Endodermal cell (in vitro differentiated cells): ENCODE results near the gene NTN5. TPM values are rescaled to one million over a fixed set of nuclear protein-coding genes. Genes with fewer than 3 reads are reported as not detected.

Experiments
- DNase-seq: peaks from one replicate; pipeline ENCODE4 v3.0.0-alpha.2; 2017
- H3K27ac ChIP-seq: 2 replicates; pipeline ENCODE4 v1.5.1; 2013; ENCODE audit warnings: mild to moderate bottlenecking, low read depth, low read length, moderate library complexity
- H3K27me3 ChIP-seq: 2 replicates; pipeline ENCODE4 v1.6.1; 2013; ENCODE audit warnings: mild to moderate bottlenecking, low read length, moderate library complexity; ENCODE audit not compliant: insufficient read depth, control insufficient read depth, poor library complexity, severe bottlenecking
- H3K36me3 ChIP-seq: 2 replicates; pipeline ENCODE4 v1.7.0; 2013; ENCODE audit warnings: mild to moderate bottlenecking, low read length, moderate library complexity; ENCODE audit not compliant: control insufficient read depth, insufficient read depth
- H3K4me1 ChIP-seq: one replicate; pipeline ENCODE4 v1.7.0; 2013; ENCODE audit warnings: low read length; ENCODE audit not compliant: control insufficient read depth, insufficient read depth
- H3K4me3 ChIP-seq: 2 replicates; pipeline ENCODE4 v1.5.1; 2013; ENCODE audit warnings: mild to moderate bottlenecking, low read length, moderate library complexity
- H3K9ac ChIP-seq: 2 replicates; pipeline ENCODE4 v1.6.1; 2013; ENCODE audit warnings: mild to moderate bottlenecking, low read length, moderate library complexity; ENCODE audit not compliant: poor library complexity, severe bottlenecking; ENCODE audit errors: extremely low read depth
- H3K9me3 ChIP-seq: 2 replicates; pipeline ENCODE4 v1.6.1; 2013; ENCODE audit warnings: mild to moderate bottlenecking, low read length, moderate library complexity; ENCODE audit not compliant: control insufficient read depth
- H3K27ac Mint-ChIP-seq: 2 replicates; pipeline ENCODE4 v1.8.0; 2020; ENCODE audit warnings: mixed read lengths
- H3K27me3 Mint-ChIP-seq: 2 replicates; pipeline ENCODE4 v1.8.0; 2021; ENCODE audit warnings: mild to moderate bottlenecking, mixed read lengths; ENCODE audit not compliant: insufficient read depth
- H3K36me3 Mint-ChIP-seq: 2 replicates; pipeline ENCODE4 v1.8.0; 2020; ENCODE audit warnings: low read depth, mixed read lengths
- H3K4me1 Mint-ChIP-seq: 2 replicates; pipeline ENCODE4 v1.8.0; 2020; ENCODE audit warnings: mixed read lengths
- H3K4me3 Mint-ChIP-seq: 2 replicates; pipeline ENCODE4 v1.8.0; 2020; ENCODE audit warnings: mild to moderate bottlenecking, moderate library complexity, mixed read lengths
- H3K9me3 Mint-ChIP-seq: 2 replicates; pipeline ENCODE4 v1.8.0; 2020; ENCODE audit warnings: mild to moderate bottlenecking, mixed read lengths
- CTCF ChIP-seq: fragments of 200-600 bp; sonication (generic); conservative IDR thresholded peaks from 2 replicates; pipeline ENCODE4 v1.5.0; 2021; ENCODE audit warnings: antibody characterized with exemption, mild to moderate bottlenecking
- WGBS, 2 experiments: methylation state at CpG; one replicate each; pipeline versions ENCODE4 v1.1.5 to v1.1.7; 2013; ENCODE audit warnings: missing lambda C conversion rate in 2 of 2, mixed read lengths in 1 of 2; ENCODE audit not compliant: insufficient coverage in 1 of 2, insufficient read length in 1 of 2; 5-methylcytosine and 5-hydroxymethylcytosine counted together
- total RNA-seq, 2 donors: library from RNA; stranded (reverse); fragmentation: NEBNext Ultra II Directional in 1 of 2; extraction: Animal tissue kit (Norgen Biotek cat#: 25700) in 1 of 2; gene quantifications; 2 replicates in 1 of 2; 3 replicates in 1 of 2; pipeline ENCODE4 v1.2.1, GENCODE V29; 2021

The NTN5 gene
- total RNA-seq, 2 donors from 2014 or later: 1.2 to 1.4 TPM

GRCh38 chr19:48708471-48708870 lies 35.7 kb upstream of the NTN5 start:
- peaks cover 13% of the 10 kb centered on the region for H3K9me3 Mint-ChIP-seq
- peaks cover 3% of the 10 kb centered on the region for H3K4me1 Mint-ChIP-seq
- Histone ChIP-seq H3K4me3 (no peak overlapping the region), H3K9me3 (peaks cover 4% of the 10 kb centered on the region), H3K36me3 (no peaks in the 10 kb centered on the region), H3K9ac (no peak overlapping the region), H3K27ac (no peak overlapping the region), H3K4me1 (no peaks in the 10 kb centered on the region), H3K27me3 (no peaks in the 10 kb centered on the region)
- H3K36me3 Mint-ChIP-seq: peaks cover 30% of the 10 kb centered on the region
- H3K4me3 Mint-ChIP-seq: no peak overlapping the region
- TF ChIP-seq CTCF: no peak
- no peak overlapping the region for H3K27ac Mint-ChIP-seq
- DNase-seq: peak; percentile 55
- WGBS, 2 experiments: 61 to 71% methylated on average over 8 to 11 of the region's 11 CpGs
- H3K27me3 Mint-ChIP-seq: peaks cover 7% of the 10 kb centered on the region

- Histone ChIP-seq H3K27ac (no peak overlapping the region), H3K9me3 (no peaks in the 10 kb centered on the region), H3K9ac (no peak overlapping the region), H3K4me3 (no peak overlapping the region), H3K4me1 (no peaks in the 10 kb centered on the region), H3K27me3 (no peaks in the 10 kb centered on the region), H3K36me3 (no peaks in the 10 kb centered on the region)
- Mint-ChIP-seq H3K27ac (no peak overlapping the region), H3K4me1 (no peaks in the 10 kb centered on the region), H3K4me3 (no peak overlapping the region), H3K36me3 (peaks cover 48% of the 10 kb centered on the region), H3K27me3 (peaks cover 5% of the 10 kb centered on the region), H3K9me3 (peaks cover 7% of the 10 kb centered on the region)
- TF ChIP-seq CTCF: no peak
- 66 to 78% methylated on average over 2 of the region's 2 CpGs for WGBS, 2 experiments
- DNase-seq: no peak
Observed at GRCh38 chr19:48705431-48705830, 32.6 kb upstream of the NTN5 start.

- Histone ChIP-seq H3K27me3 (no peaks in the 10 kb centered on the region), H3K9me3 (no peaks in the 10 kb centered on the region), H3K4me1 (no peaks in the 10 kb centered on the region), H3K4me3 (no peak overlapping the region), H3K9ac (no peak overlapping the region), H3K36me3 (no peaks in the 10 kb centered on the region), H3K27ac (no peak overlapping the region)
- Mint-ChIP-seq H3K36me3 (peaks cover 52% of the 10 kb centered on the region), H3K27me3 (no peaks in the 10 kb centered on the region), H3K4me1 (no peaks in the 10 kb centered on the region), H3K9me3 (peaks cover 7% of the 10 kb centered on the region), H3K27ac (no peak overlapping the region), H3K4me3 (no peak overlapping the region)
- 91 to 93% methylated on average over 12 to 23 of the region's 23 CpGs for WGBS, 2 experiments
- no peak for TF ChIP-seq CTCF
- no peak for DNase-seq
Observed at GRCh38 chr19:48703316-48703715, 30.5 kb upstream of the NTN5 start.
